ENCODE measurements around the gene FBN1. TPM values are rescaled to one million over a fixed set of nuclear protein-coding genes. Genes with fewer than 3 reads are reported as not detected.

The FBN1 gene
- total RNA-seq, 1 donor from 2014 or later: 164 TPM

- no peaks in the 10 kb centered on the region for H3K4me1 ChIP-seq
- no peak for DNase-seq (ENCODE audit: low spot score in 2 of 2)
- TF ChIP-seq CTCF (IDR thresholded peaks at IDR 0.05): no peak
- H3K4me3 ChIP-seq: no peak overlapping the region
- intact Hi-C loops (cut with DNase I): no loop called here
- H3K36me3 ChIP-seq: peaks cover 63 to 94% of the 10 kb centered on the region in 2 donors
- no peaks in the 10 kb centered on the region for H3K9me3 ChIP-seq
- no peaks in the 10 kb centered on the region for H3K27me3 ChIP-seq
- H3K27ac ChIP-seq: no peak overlapping the region
Measured at GRCh38 chr15:48469271-48469670, 176.2 kb downstream of the FBN1 start.

- intact Hi-C loops (cut with DNase I): no loop called here
Measured at GRCh38 chr15:48467801-48468200, 177.7 kb downstream of the FBN1 start.

GRCh38 chr15:48466820-48467219, 178.7 kb downstream of the FBN1 start:
- no peak overlapping the region for H3K4me3 ChIP-seq
- H3K36me3 ChIP-seq: peaks cover 64 to 94% of the 10 kb centered on the region in 2 donors
- intact Hi-C loops (cut with DNase I): no loop called here
- no peaks in the 10 kb centered on the region for H3K9me3 ChIP-seq
- no peak for TF ChIP-seq CTCF (IDR thresholded peaks at IDR 0.05)
- H3K27me3 ChIP-seq: no peaks in the 10 kb centered on the region
- H3K27ac ChIP-seq: no peak overlapping the region
- no peaks in the 10 kb centered on the region for H3K4me1 ChIP-seq
- no peak for DNase-seq (ENCODE audit: low spot score in 2 of 2)

More at GRCh38 chr15:48467801-48468200, 177.7 kb downstream of the FBN1 start:
- Histone ChIP-seq H3K36me3 (peaks cover 68 to 94% of the 10 kb centered on the region in 2 donors), H3K27ac (no peak overlapping the region), H3K27me3 (no peaks in the 10 kb centered on the region), H3K4me1 (no peaks in the 10 kb centered on the region), H3K4me3 (no peak overlapping the region), H3K9me3 (no peaks in the 10 kb centered on the region)
- TF ChIP-seq CTCF (IDR thresholded peaks at IDR 0.05): no peak
- DNase-seq (ENCODE audit: low spot score in 2 of 2): no peak

- H3K27me3 ChIP-seq: no peaks in the 10 kb centered on the region
- H3K4me1 ChIP-seq: no peaks in the 10 kb centered on the region
- no peak for TF ChIP-seq CTCF (IDR thresholded peaks at IDR 0.05)
- DNase-seq (ENCODE audit: low spot score in 2 of 2): no peak
- no peak overlapping the region for H3K27ac ChIP-seq
- no peaks in the 10 kb centered on the region for H3K9me3 ChIP-seq
- peaks cover 57 to 91% of the 10 kb centered on the region in 2 donors for H3K36me3 ChIP-seq
- no peak overlapping the region for H3K4me3 ChIP-seq
- intact Hi-C loops (cut with DNase I): no loop called here
Measured at GRCh38 chr15:48466079-48466478, 179.4 kb downstream of the FBN1 start.

GRCh38 chr15:48465410-48465809, 180.1 kb downstream of the FBN1 start:
- Histone ChIP-seq H3K27ac (no peak overlapping the region), H3K4me3 (no peak overlapping the region), H3K36me3 (peaks cover 52 to 84% of the 10 kb centered on the region in 2 donors), H3K27me3 (no peaks in the 10 kb centered on the region), H3K9me3 (no peaks in the 10 kb centered on the region), H3K4me1 (no peaks in the 10 kb centered on the region)
- DNase-seq (ENCODE audit: low spot score in 2 of 2): no peak
- intact Hi-C loops (cut with DNase I): no loop called here
- no peak for TF ChIP-seq CTCF (IDR thresholded peaks at IDR 0.05)

GRCh38 chr15:48463366-48463880, 182.1 kb downstream of the FBN1 start:
- H3K36me3 ChIP-seq: peaks cover 46 to 69% of the 10 kb centered on the region in 2 donors
- H3K27me3 ChIP-seq: no peaks in the 10 kb centered on the region
- no peaks in the 10 kb centered on the region for H3K4me1 ChIP-seq
- no peak for TF ChIP-seq CTCF (IDR thresholded peaks at IDR 0.05)
- intact Hi-C loops (cut with DNase I): no loop called here
- H3K9me3 ChIP-seq: no peaks in the 10 kb centered on the region
- DNase-seq (ENCODE audit: low spot score in 2 of 2): no peak
- H3K27ac ChIP-seq: no peak overlapping the region
- H3K4me3 ChIP-seq: no peak overlapping the region
